Measurements from ENCODE around the gene KIF26B.

- TF ChIP-seq CTCF (IDR thresholded peaks at IDR 0.05) = no peak
- no peak for TF ChIP-seq POLR2A (IDR thresholded peaks at IDR 0.05)
- no peak for TF ChIP-seq EP300 (IDR thresholded peaks at IDR 0.05)
Measured at GRCh38 chr1:245380790-245381535, 226.2 kb downstream of the KIF26B start.

All from tibial nerve (tissue), 4 donors.